IPS-NIHi11 (cell line): ENCODE results near the gene DNAJC6.
A peak's percentile ranks its signal among the peaks of the same experiment; 100 is the strongest.

Experiments
- DNase-seq: peaks from one replicate; pipeline ENCODE4 v3.0.0; 2012; ENCODE audit warnings: mixed read lengths, low spot score

Gene DNAJC6

GRCh38 chr1:65407877-65408276 is 98.5 kb downstream of the DNAJC6 start:
- DNase-seq, result no peak

- no peak for DNase-seq
These were observed 100.0 kb downstream of the DNAJC6 start for GRCh38 chr1:65409314-65409713.

- no peak for DNase-seq
These were observed 100.5 kb downstream of the DNAJC6 start for GRCh38 chr1:65409816-65410326.

GRCh38 chr1:65412256-65412983 is 103.1 kb downstream of the DNAJC6 start:
- no peak for DNase-seq

- no peak for DNase-seq
These were observed 103.6 kb downstream of the DNAJC6 start for GRCh38 chr1:65412984-65413375.

GRCh38 chr1:65414538-65414937 is 105.2 kb downstream of the DNAJC6 start:
- no peak for DNase-seq

- no peak for DNase-seq
These were observed 107.4 kb downstream of the DNAJC6 start for GRCh38 chr1:65416767-65417166.

- no peak for DNase-seq
These were observed 108.4 kb downstream of the DNAJC6 start for GRCh38 chr1:65417729-65418128.

- DNase-seq, result no peak
These were observed 109.3 kb downstream of the DNAJC6 start for GRCh38 chr1:65418522-65419185.

GRCh38 chr1:65419681-65420589 is 110.6 kb downstream of the DNAJC6 start:
- DNase-seq, result peak; percentile 96

GRCh38 chr1:65420590-65421350 is 111.4 kb downstream of the DNAJC6 start, which contains the start of the genes LEPR and LEPROT:
LEPR (plus strand) TSS chr1:65420668; CDS start chr1:65565566, 144,898 bp downstream.
LEPROT (plus strand) TSS chr1:65420668; CDS start chr1:65420725, 57 bp downstream.
- DNase-seq, result no peak

GRCh38 chr1:65421351-65422025 is 112.1 kb downstream of the DNAJC6 start:
- no peak for DNase-seq

GRCh38 chr1:65422241-65423203 is 113.2 kb downstream of the DNAJC6 start:
- DNase-seq, result no peak

GRCh38 chr1:65423884-65424572 is 114.7 kb downstream of the DNAJC6 start:
- DNase-seq, result no peak

- no peak for DNase-seq
These were observed 115.2 kb downstream of the DNAJC6 start for GRCh38 chr1:65424573-65424889.

- DNase-seq, result no peak
These were observed 115.7 kb downstream of the DNAJC6 start for GRCh38 chr1:65425006-65425405.

GRCh38 chr1:65425697-65426096 is 116.4 kb downstream of the DNAJC6 start:
- DNase-seq, result peak; percentile 17

- no peak for DNase-seq
These were observed 119.7 kb downstream of the DNAJC6 start for GRCh38 chr1:65429078-65429477.

GRCh38 chr1:65429806-65430205 is 120.5 kb downstream of the DNAJC6 start:
- DNase-seq, result no peak
